ENCODE data around the gene JAM3. TPM values are rescaled to one million over a fixed set of nuclear protein-coding genes. Genes with fewer than 3 reads are reported as not detected.
"Not testable (repeated sequence)": the region's sequence is repeated elsewhere in the genome, so short reads cannot be mapped to it uniquely, and the experiment has no call there.

The JAM3 gene
- total RNA-seq, 2 donors from 2014 or later, result 28.5 to 38.1 TPM

GRCh38 chr11:134097166-134097565, 28.3 kb downstream of the JAM3 start:
- DNase-seq (ENCODE audit: low spot score), result no peak
- H3K9me3 ChIP-seq, result no peaks in the 10 kb centered on the region
- H3K36me3 ChIP-seq, result no peaks in the 10 kb centered on the region
- TF ChIP-seq, protein P1, sequence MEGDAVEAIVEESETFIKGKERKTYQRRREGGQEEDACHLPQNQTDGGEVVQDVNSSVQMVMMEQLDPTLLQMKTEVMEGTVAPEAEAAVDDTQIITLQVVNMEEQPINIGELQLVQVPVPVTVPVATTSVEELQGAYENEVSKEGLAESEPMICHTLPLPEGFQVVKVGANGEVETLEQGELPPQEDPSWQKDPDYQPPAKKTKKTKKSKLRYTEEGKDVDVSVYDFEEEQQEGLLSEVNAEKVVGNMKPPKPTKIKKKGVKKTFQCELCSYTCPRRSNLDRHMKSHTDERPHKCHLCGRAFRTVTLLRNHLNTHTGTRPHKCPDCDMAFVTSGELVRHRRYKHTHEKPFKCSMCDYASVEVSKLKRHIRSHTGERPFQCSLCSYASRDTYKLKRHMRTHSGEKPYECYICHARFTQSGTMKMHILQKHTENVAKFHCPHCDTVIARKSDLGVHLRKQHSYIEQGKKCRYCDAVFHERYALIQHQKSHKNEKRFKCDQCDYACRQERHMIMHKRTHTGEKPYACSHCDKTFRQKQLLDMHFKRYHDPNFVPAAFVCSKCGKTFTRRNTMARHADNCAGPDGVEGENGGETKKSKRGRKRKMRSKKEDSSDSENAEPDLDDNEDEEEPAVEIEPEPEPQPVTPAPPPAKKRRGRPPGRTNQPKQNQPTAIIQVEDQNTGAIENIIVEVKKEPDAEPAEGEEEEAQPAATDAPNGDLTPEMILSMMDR (IDR thresholded peaks at IDR 0.05), result no peak
- no peak overlapping the region for H3K4me3 ChIP-seq
- no peaks in the 10 kb centered on the region for H3K4me1 ChIP-seq
- no peak overlapping the region for H3K27ac ChIP-seq
- no peaks in the 10 kb centered on the region for H3K27me3 ChIP-seq

GRCh38 chr11:134098566-134099184, 29.8 kb downstream of the JAM3 start:
- Histone ChIP-seq H3K9me3 (no peaks in the 10 kb centered on the region), H3K27me3 (no peaks in the 10 kb centered on the region), H3K27ac (no peak overlapping the region), H3K4me1 (no peaks in the 10 kb centered on the region), H3K4me3 (no peak overlapping the region), H3K36me3 (no peaks in the 10 kb centered on the region)
- TF ChIP-seq, protein P1 (IDR thresholded peaks at IDR 0.05), result no peak
- no peak for DNase-seq (ENCODE audit: low spot score)

DNA sequence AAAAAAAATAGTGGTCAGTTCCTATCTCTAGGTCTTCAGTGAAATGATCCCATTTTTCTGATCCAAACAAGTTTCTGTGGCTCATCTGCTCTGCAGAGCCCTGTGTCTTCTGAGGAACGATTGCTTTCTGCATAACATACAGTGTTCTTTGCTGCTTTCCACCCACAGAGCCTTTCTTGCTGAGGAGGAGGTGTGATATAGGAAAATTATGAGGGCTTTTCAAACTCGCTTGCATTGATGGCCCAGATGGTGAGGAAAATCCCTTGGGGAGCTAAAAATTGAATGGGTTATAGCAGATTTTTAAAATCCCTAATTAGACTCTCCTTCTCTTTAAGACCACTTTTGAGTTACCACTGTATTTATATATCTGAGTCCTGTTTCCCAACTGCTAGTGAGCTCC, 31.3 kb downstream of the JAM3 start:
- no peak for DNase-seq (ENCODE audit: low spot score)
- no peaks in the 10 kb centered on the region for H3K9me3 ChIP-seq
- no peak overlapping the region for H3K4me3 ChIP-seq
- H3K27ac ChIP-seq, result no peak overlapping the region
- TF ChIP-seq, protein P1 (IDR thresholded peaks at IDR 0.05), result no peak
- H3K36me3 ChIP-seq, result no peaks in the 10 kb centered on the region
- no peaks in the 10 kb centered on the region for H3K4me1 ChIP-seq
- no peaks in the 10 kb centered on the region for H3K27me3 ChIP-seq

DNA sequence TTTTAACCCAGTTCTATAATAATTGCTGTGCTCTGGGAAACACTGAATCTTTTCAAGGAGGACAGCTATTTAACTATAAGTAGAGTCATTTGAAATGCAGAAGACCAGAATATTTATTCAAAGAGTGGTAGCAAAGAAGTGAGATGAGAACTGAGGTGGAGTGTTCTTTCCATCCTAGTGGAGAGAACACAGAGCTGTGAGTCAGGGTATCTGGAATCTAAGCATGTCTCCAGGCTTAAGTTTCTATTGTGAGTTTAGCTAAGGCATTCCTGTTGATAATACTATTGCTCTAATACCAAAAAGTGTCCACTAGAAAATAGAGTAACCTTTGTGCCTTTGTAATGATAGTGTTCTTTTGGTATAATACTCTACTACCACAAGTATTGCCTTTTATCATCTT, 32.4 kb downstream of the JAM3 start:
- no peak overlapping the region for H3K27ac ChIP-seq
- no peaks in the 10 kb centered on the region for H3K4me1 ChIP-seq
- H3K4me3 ChIP-seq, result no peak overlapping the region
- H3K36me3 ChIP-seq, result no peaks in the 10 kb centered on the region
- H3K27me3 ChIP-seq, result no peaks in the 10 kb centered on the region
- no peaks in the 10 kb centered on the region for H3K9me3 ChIP-seq
- no peak for DNase-seq (ENCODE audit: low spot score)
- TF ChIP-seq, protein P1 (IDR thresholded peaks at IDR 0.05), result no peak

DNA sequence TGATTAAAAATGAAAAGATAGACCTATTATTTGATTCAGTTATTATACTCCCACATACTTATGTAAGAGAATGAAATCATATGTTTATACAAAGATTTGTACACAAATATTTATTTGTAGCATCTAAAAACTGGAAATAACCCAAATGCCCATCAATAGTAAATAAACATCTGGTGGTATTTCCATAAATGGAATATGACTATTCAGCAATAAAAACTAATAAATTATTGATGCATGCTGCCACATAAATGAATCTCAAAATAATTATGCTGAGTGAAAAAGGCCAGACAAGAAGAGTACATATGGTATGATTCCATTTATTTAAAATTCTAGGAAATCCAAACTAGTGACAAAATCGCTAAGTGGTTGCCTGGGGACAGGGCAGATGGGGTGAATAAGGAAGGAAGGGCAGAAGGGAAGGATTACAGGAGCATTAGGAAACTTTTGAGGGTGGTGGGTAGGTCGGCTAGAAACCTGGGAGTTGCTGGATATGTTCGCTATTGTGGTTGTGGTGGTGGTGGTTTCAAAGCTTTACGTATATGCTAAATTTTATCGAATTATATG, 41.5 kb downstream of the JAM3 start:
- H3K4me1 ChIP-seq, result no peaks in the 10 kb centered on the region
- peaks cover 0 to 10% of the 10 kb centered on the region in 2 donors for H3K9me3 ChIP-seq
- no peaks in the 10 kb centered on the region for H3K27me3 ChIP-seq
- no peak overlapping the region for H3K27ac ChIP-seq
- no peak overlapping the region for H3K4me3 ChIP-seq
- H3K36me3 ChIP-seq, result no peaks in the 10 kb centered on the region
- TF ChIP-seq, protein P1 (IDR thresholded peaks at IDR 0.05), result no peak
- no peak for DNase-seq (ENCODE audit: low spot score)

DNA sequence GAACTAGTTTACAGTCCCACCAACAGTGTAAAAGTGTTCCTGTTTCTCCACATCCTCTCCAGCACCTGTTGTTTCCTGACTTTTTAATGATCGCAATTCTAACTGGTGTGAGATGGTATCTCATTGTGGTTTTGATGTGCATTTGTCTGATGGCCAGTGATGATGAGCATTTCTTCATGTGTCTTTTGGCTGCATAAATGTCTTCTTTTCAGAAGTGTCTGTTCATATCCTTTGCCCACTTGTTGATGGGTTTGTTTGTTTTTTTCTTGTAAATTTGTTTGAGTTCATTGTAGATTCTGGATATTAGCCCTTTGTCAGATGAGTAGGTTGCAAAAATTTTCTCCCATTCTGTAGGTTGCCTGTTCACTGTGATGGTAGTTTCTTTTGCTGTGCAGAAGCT, 44.9 kb downstream of the JAM3 start:
- H3K27ac ChIP-seq; H3K9me3 ChIP-seq; H3K36me3 ChIP-seq; H3K4me3 ChIP-seq; H3K4me1 ChIP-seq; H3K27me3 ChIP-seq; DNase-seq (ENCODE audit: low spot score): not testable (repeated sequence)
